ENCODE measurements around the gene PTMS.

DNA sequence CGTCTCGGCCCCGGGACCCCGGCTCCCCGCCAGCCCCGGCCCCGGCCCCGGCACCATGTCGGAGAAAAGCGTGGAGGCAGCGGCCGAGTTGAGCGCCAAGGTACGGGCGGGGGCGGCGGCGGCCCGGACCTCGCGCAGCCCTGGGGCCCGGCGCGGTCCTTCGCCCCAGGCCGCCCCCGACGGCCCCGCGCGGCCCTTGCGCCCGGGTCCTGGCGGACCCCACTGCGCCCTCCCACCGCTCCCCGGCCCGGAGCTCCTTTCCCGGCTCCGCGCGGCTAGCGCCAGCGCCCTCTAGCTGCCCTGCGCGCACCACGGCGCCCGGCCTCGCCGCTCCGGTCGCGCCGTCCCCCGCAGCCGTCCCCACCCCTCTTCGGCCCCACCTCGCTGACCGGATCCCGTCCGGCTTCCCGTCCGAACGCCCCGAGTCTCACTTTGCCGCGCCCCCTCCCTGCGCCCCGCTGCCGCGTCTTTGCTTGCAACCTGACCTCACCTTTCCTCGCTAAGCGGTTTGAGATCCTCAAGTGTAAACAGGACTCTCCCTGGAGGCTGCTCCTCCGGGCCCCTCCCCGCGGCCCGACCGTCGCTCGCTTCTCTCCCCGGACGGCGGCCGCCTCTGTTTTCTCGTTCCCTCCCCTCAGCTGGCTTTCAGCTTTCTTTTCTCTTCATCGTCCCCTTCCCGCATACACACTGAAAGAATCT, 637 bp downstream of the PTMS start:
- TF ChIP-seq, protein P1, sequence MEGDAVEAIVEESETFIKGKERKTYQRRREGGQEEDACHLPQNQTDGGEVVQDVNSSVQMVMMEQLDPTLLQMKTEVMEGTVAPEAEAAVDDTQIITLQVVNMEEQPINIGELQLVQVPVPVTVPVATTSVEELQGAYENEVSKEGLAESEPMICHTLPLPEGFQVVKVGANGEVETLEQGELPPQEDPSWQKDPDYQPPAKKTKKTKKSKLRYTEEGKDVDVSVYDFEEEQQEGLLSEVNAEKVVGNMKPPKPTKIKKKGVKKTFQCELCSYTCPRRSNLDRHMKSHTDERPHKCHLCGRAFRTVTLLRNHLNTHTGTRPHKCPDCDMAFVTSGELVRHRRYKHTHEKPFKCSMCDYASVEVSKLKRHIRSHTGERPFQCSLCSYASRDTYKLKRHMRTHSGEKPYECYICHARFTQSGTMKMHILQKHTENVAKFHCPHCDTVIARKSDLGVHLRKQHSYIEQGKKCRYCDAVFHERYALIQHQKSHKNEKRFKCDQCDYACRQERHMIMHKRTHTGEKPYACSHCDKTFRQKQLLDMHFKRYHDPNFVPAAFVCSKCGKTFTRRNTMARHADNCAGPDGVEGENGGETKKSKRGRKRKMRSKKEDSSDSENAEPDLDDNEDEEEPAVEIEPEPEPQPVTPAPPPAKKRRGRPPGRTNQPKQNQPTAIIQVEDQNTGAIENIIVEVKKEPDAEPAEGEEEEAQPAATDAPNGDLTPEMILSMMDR (IDR thresholded peaks at IDR 0.05; ENCODE audit: extremely low read depth in 1 of 2, insufficient read depth in 1 of 2, low read depth in 1 of 2, low read length in 2 of 2) = peak; percentile 60 to 64
- TF ChIP-seq, protein P2, sequence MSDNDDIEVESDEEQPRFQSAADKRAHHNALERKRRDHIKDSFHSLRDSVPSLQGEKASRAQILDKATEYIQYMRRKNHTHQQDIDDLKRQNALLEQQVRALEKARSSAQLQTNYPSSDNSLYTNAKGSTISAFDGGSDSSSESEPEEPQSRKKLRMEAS (IDR thresholded peaks at IDR 0.05; ENCODE audit: insufficient read depth, insufficient read length) = no peak
- TF ChIP-seq POLR2A (IDR thresholded peaks at IDR 0.05; ENCODE audit: low read depth, low read length) = no peak
